ENCODE data around the gene SLC17A5.

DNA sequence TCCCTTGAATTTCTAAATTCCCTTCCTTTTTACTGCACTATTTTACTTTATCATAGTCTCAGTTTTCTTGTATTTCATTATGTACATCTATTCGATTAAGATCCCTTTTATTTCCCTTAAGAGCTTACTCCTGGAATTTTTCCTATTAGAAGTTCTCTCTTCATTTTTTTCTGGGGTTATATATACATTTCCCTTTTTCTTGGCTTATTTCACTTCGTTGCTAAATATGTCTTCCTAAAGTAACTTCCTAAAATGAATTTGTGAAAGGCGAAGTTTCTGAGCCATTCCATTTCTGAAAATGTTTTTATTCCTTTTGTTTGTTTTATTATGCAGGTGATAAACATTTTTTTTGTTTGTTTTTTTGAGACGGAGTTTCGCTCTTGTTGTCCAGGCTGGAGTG is 36.3 kb upstream of the SLC17A5 start:
- TF ChIP-seq, protein P1, sequence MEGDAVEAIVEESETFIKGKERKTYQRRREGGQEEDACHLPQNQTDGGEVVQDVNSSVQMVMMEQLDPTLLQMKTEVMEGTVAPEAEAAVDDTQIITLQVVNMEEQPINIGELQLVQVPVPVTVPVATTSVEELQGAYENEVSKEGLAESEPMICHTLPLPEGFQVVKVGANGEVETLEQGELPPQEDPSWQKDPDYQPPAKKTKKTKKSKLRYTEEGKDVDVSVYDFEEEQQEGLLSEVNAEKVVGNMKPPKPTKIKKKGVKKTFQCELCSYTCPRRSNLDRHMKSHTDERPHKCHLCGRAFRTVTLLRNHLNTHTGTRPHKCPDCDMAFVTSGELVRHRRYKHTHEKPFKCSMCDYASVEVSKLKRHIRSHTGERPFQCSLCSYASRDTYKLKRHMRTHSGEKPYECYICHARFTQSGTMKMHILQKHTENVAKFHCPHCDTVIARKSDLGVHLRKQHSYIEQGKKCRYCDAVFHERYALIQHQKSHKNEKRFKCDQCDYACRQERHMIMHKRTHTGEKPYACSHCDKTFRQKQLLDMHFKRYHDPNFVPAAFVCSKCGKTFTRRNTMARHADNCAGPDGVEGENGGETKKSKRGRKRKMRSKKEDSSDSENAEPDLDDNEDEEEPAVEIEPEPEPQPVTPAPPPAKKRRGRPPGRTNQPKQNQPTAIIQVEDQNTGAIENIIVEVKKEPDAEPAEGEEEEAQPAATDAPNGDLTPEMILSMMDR (conservative IDR thresholded peaks at IDR 0.05 in 1 of 2, IDR thresholded peaks at IDR 0.05 in 1 of 2; ENCODE audit: extremely low read depth in 1 of 2, insufficient read depth in 1 of 2, low read depth in 1 of 2, low read length in 2 of 2): no peak
- TF ChIP-seq EZH2 (IDR thresholded peaks at IDR 0.05; ENCODE audit: borderline replicate concordance, low read length): no peak
